ENCODE measurements around the gene RXFP3. TPM values are rescaled to one million over a fixed set of nuclear protein-coding genes. Genes with fewer than 3 reads are reported as not detected.

Gene RXFP3
- total RNA-seq, 1 donor from 2014 or later: not detected

DNA sequence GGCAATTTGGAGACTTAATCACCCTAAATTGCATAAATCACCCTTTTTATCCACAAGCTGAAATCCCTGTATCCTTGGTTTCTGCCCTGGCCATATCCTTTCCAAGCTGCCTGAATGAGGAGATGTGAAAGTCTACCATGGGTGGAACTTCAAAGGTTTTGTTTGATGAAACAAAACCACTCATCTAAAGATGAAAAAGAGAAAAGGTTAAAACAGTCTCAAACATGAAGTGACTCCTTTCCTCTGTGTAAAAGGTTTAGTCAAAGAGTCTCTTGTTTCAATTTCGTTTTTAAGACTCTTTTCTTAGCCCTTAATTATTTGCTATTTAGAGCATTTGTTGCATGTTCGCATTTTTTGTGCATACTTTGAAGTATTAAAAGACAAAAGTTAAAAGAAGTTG is 37.1 kb downstream of the RXFP3 start:
- Histone ChIP-seq H3F3A (ENCODE audit: low read depth) (peaks cover 9% of the 10 kb centered on the region), H3K36me3 (no peaks in the 10 kb centered on the region), H3K79me2 (ENCODE audit: low read depth) (no peaks in the 10 kb centered on the region), H3K4me1 (peaks cover 23% of the 10 kb centered on the region), H2AFZ (replicated peaks) (peak overlapping the region; percentile 26), H3K27ac (no peak overlapping the region), H3K4me2 (no peak overlapping the region), H4K20me1 (ENCODE audit: low read depth) (no peaks in the 10 kb centered on the region), H3K9ac (no peak overlapping the region), H3K4me3 (no peak overlapping the region), H3K9me3 (ENCODE audit: low read depth) (no peaks in the 10 kb centered on the region), H3K27me3 (no peaks in the 10 kb centered on the region)
- DNase-seq (ENCODE audit: low spot score): no peak
- TF ChIP-seq EZH2phosphoT487 (IDR thresholded peaks at IDR 0.05) (no peak), EZH2 (IDR thresholded peaks at IDR 0.05) (no peak)
- TF ChIP-seq, protein P1, sequence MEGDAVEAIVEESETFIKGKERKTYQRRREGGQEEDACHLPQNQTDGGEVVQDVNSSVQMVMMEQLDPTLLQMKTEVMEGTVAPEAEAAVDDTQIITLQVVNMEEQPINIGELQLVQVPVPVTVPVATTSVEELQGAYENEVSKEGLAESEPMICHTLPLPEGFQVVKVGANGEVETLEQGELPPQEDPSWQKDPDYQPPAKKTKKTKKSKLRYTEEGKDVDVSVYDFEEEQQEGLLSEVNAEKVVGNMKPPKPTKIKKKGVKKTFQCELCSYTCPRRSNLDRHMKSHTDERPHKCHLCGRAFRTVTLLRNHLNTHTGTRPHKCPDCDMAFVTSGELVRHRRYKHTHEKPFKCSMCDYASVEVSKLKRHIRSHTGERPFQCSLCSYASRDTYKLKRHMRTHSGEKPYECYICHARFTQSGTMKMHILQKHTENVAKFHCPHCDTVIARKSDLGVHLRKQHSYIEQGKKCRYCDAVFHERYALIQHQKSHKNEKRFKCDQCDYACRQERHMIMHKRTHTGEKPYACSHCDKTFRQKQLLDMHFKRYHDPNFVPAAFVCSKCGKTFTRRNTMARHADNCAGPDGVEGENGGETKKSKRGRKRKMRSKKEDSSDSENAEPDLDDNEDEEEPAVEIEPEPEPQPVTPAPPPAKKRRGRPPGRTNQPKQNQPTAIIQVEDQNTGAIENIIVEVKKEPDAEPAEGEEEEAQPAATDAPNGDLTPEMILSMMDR (IDR thresholded peaks at IDR 0.05): no peak
- Mint-ChIP-seq H3K27me3 (ENCODE audit: insufficient read depth, low read depth) (no peaks in the 10 kb centered on the region), H3K4me1 (peaks cover under 1% of the 10 kb centered on the region), H3K4me3 (no peak overlapping the region), H3K36me3 (no peaks in the 10 kb centered on the region), H3K9me3 (no peaks in the 10 kb centered on the region), H3K27ac (no peak overlapping the region)

DNA sequence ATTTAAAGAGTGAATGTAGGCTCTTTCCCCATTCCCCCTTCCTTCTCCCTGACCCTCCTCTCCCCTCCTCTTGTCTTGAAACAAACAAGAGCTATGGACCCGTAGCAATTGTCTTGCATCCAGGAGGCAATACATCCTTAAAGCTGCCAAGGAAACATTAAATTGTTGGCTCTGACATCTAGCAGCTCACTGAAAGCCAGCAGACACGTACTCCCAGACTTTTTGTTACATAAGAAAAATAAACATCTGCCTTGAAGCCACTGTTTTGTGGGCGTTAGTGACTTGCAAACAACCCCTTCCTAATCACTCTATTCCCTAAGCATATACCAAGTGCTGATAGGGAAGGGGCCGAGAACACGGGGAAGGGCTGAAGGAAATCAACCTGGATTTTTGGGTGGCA is 39.7 kb downstream of the RXFP3 start:
- H3K4me1 ChIP-seq: peaks cover 23% of the 10 kb centered on the region
- H3K9me3 Mint-ChIP-seq: no peaks in the 10 kb centered on the region
- no peaks in the 10 kb centered on the region for H3K79me2 ChIP-seq (ENCODE audit: low read depth)
- H3K9me3 ChIP-seq (ENCODE audit: low read depth): no peaks in the 10 kb centered on the region
- H3K27me3 ChIP-seq: no peaks in the 10 kb centered on the region
- no peak overlapping the region for H3K4me3 ChIP-seq
- no peaks in the 10 kb centered on the region for H3K27me3 Mint-ChIP-seq (ENCODE audit: insufficient read depth, low read depth)
- H3K27ac Mint-ChIP-seq: no peak overlapping the region
- H3K9ac ChIP-seq: no peak overlapping the region
- H3K4me3 Mint-ChIP-seq: no peak overlapping the region
- no peaks in the 10 kb centered on the region for H3K36me3 Mint-ChIP-seq
- no peaks in the 10 kb centered on the region for H3K4me1 Mint-ChIP-seq
- H2AFZ ChIP-seq (replicated peaks): peak overlapping the region; percentile 90
- H3K36me3 ChIP-seq: no peaks in the 10 kb centered on the region
- H3F3A ChIP-seq (ENCODE audit: low read depth): peaks cover 13% of the 10 kb centered on the region
- TF ChIP-seq, protein P1 (IDR thresholded peaks at IDR 0.05): no peak
- TF ChIP-seq EZH2 (IDR thresholded peaks at IDR 0.05) (no peak), EZH2phosphoT487 (IDR thresholded peaks at IDR 0.05) (no peak)
- peak; percentile 17 for DNase-seq (ENCODE audit: low spot score)
- peak overlapping the region; percentile 20 for H3K4me2 ChIP-seq
- H3K27ac ChIP-seq: no peak overlapping the region
- no peaks in the 10 kb centered on the region for H4K20me1 ChIP-seq (ENCODE audit: low read depth)

DNA sequence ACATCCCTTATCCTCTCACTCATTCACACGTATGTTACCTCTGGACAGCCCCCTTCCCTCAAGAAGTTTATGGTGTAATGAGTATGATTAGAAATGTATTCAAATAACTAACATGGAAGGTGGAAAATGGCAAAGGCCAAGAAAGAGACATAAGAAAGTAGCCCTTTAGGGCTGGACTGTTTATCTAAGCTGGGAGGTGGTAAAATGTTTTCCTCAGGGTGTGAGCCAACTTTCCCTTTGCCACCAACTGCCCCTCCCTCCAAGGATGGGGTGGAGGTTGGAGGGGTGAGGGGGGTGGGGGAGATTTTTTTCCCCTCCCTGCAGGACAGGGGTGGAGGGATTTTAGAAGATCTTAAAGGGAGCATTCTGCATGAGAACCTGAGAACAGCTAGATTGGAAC is 40.1 kb downstream of the RXFP3 start:
- H3K36me3 ChIP-seq: no peaks in the 10 kb centered on the region
- Mint-ChIP-seq H3K4me3 (no peak overlapping the region), H3K27ac (no peak overlapping the region), H3K9me3 (no peaks in the 10 kb centered on the region), H3K27me3 (ENCODE audit: insufficient read depth, low read depth) (no peaks in the 10 kb centered on the region), H3K4me1 (no peaks in the 10 kb centered on the region), H3K36me3 (no peaks in the 10 kb centered on the region)
- no peak overlapping the region for H3K4me3 ChIP-seq
- DNase-seq (ENCODE audit: low spot score): no peak
- H3K9me3 ChIP-seq (ENCODE audit: low read depth): no peaks in the 10 kb centered on the region
- peaks cover 23% of the 10 kb centered on the region for H3K4me1 ChIP-seq
- H3K27me3 ChIP-seq: no peaks in the 10 kb centered on the region
- H3F3A ChIP-seq (ENCODE audit: low read depth): peaks cover 13% of the 10 kb centered on the region
- no peaks in the 10 kb centered on the region for H3K79me2 ChIP-seq (ENCODE audit: low read depth)
- H2AFZ ChIP-seq (replicated peaks): peak overlapping the region; percentile 90
- no peaks in the 10 kb centered on the region for H4K20me1 ChIP-seq (ENCODE audit: low read depth)
- H3K27ac ChIP-seq: no peak overlapping the region
- H3K4me2 ChIP-seq: peak overlapping the region; percentile 20
- TF ChIP-seq EZH2 (IDR thresholded peaks at IDR 0.05) (no peak), EZH2phosphoT487 (IDR thresholded peaks at IDR 0.05) (no peak)
- TF ChIP-seq, protein P1 (IDR thresholded peaks at IDR 0.05): no peak
- no peak overlapping the region for H3K9ac ChIP-seq
